ENCODE data around the gene PUSL1.
"Not testable (repeated sequence)": the region's sequence is repeated elsewhere in the genome, so short reads cannot be mapped to it uniquely, and the experiment has no call there.

PUSL1 gene

DNA sequence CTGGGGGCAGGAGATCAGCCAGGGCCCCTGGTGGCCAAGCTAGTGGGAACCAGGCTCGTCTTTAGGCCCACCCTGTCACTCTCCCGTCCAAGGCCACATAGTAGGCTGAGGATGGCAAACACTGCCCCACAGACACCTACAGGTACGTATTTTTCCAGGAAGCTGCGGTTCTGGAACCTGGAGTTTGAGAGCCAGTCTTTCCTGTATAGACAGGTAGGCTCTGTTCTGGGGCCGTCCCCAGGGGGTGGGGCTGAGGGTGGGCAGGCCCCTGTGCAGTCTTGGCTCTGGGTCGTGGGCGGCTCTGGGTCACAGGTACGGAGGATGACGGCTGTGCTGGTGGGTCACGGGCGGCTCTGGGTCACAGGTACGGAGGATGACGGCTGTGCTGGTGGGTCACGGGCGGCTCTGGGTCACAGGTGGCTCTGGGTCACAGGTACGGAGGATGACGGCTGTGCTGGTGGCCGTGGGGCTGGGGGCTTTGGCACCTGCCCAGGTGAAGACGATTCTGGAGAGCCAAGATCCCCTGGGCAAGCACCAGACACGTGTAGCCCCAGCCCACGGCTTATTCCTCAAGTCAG, 2.2 kb downstream of the PUSL1 start:
- DNase-seq = no peak

DNA sequence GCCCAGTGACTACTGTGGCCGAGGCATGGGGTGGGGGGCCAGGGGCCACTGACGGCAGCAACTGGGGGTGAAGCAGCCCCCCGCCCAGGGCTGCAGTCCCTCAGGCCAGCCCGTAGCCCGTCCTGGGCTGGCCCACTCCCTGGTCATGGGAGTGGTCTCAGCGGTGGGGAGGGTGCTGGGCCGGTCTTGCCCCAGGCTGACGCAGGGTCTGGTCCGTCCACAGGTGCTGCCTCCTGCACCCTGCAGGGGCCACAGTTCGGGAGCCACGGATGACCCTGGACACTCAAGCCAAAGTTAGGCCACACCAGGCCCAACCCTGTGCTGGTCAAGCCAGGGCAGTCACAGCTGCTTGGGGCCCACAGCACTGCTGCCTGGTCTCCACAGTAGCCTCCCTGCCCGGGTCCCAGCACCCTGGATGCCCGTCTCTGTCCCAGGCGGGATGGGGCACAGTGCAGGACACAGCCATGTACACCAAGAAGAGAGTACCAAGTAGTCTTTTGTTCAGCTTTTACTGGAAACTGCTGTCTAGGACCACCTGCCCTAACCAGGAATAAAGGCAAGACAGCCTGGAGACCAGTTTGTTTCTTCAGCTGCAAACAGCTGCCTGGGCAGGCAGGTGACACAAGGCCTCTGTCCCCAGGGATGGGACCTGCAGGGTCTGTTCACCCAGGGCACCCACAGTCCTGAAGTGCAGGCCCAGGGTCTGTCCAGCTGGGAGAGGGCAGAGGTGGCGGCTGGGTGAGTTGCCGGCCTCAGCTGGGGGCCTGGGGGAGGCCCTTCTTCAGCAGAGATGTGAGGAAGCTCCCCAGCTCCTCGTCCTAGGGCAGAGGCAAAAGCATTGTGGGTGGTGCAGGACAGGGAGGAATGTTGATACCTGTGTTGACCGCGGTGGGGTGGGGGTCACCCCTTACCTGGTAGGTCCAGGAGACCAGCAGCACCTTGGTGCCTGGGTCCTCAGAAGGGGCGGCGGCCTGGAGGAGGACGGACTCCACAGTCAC, 3.0 kb downstream of the PUSL1 start:
- DNase-seq = no peak

DNA sequence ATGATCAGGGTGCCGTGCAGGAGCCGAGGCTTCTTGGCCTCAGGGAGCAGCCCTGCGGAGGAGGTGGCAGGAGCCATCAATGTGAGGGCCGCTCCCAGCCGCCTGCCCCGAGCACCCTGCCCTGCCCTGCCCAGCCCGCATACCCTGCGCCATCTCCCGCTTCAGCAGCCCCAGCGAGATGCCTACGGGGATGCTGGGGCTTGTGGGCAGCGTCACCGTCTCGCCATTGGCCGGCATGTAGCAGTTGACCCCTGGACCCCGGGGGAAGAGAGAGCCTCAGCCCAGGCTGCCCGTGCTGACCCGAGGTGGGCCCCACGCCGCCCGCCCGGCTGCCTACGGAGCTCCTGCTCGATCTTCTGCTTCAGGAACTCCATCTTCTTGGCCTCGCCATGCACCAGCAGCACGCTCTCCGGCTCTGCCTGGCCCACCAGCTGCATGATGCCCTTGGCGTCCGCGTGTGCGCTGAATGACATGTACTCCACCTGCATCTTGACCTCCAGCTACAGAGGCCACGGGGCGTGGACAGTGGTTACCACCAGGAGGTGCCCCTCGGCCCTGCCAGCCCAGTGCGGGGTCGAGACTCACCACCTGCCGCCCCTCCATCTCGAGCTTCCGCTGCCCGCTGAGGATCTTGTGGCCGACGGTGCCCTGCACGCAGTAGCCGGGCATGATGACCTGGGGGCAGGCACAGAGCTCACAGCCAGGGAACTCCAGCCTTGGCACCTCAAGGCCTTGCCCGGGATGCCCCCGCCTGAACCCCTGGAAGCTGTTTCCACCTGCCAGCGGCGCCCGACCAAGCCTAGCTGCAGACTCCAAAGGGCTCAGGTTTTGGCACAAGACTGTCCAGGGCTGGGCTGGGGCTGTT, 4.3 kb downstream of the PUSL1 start:
- DNase-seq = no peak

DNA sequence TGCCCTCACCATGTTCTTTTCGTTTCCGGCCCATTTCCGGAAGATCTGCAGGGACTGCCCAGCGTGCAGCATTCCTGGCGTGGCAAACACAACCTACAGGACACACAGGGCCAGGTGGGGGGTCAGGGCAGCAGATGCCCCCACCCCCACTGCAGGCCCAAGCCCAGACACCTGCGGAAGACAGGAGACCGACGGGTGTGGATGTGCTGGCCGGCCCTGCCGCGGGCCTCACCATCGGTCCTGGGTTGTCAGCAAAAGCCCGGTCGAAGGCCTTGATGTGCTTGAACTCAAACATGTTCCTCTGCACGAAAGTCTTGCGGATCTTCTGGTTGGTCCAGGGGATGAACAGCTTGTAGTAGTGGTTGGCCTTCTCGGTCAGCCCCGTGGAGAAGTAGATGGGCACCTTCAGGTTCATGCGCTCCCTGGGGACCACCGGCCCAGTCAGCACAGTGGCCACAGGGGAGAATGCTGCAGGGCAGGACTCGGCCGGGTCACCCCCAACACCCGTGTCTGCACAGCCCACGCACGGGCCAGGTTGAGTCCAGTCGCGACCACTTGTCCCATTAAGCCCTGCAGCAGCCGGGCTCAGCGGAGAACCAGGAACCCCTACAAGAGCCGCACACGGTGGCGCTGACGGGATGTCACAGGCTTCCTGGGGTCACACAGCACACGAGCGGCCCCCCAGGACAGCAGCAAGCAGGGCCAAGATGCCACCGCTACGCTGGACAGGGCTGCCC, 5.3 kb downstream of the PUSL1 start:
- no peak for DNase-seq

GRCh38 chr1:1314237-1314586, 5.8 kb downstream of the PUSL1 start:
- DNase-seq = no peak

GRCh38 chr1:1314678-1315335, 6.4 kb downstream of the PUSL1 start:
- DNase-seq = no peak

DNA sequence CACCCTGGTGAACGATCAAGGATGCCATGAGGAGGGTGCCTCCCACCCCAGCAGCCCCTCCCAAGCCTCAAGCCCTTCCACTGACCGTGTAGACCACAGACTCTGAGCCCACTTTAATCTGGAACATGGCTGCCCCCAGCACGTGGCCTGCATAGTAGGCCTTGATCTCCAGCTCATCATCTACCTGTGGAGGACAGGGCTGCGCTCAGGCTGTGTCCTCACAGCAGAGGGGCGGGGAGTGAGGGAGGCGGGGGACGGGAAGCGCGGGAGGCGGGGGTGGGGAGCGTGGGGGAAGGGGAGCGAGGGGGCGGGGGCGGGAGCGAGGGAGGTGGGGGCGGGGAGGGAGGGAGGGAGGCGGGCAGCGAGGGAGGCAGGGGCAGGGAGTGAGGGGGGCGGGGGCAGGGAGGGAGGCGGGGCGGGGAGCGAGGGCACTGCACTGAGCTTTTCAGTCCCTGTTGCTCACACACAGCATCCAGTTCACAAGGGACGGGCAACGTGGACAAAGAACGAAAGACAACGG, 7.1 kb downstream of the PUSL1 start:
- no peak for DNase-seq

DNA sequence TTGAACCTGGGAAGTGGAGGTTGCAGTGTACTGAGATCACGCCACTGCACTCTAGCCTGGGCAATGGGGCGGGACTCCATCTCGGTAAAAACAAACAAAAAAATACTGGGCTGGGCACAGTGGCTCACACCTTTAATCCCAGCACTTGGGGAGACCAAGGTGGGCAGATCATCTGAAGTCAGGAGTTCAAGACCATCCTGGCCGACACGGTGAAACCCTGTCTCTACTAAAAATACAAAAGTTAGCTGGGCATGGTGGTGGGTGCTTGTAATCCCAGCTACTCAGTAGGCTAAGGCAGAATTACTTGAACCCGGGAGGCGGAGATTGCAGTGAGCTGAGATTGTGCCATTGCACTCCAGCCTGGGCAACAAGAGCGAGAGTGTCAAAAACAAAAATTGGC, 7.8 kb downstream of the PUSL1 start:
- DNase-seq = not testable (repeated sequence)

- no peak for DNase-seq
Measured at GRCh38 chr1:1317420-1317819, 9.0 kb downstream of the PUSL1 start.

GRCh38 chr1:1318131-1318652, 9.8 kb downstream of the PUSL1 start:
- DNase-seq = peak; percentile 83

GRCh38 chr1:1318777-1319645, 10.6 kb downstream of the PUSL1 start:
- DNase-seq = no peak

DNA sequence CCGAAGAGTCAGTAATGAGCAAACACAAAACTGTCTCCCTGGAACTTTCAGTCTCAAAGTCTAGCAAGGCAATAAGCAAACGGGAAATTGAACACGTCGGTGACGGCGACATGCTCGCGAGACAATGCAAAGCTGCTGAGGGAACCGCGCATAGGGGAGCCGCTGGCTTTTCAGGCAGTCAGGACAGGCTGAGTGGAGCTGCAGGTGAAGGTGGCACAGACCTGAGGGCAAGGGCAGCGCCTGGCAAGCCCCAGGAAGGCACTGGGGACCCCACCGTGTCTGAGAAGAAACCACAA, 11.2 kb downstream of the PUSL1 start:
- DNase-seq = no peak

GRCh38 chr1:1320666-1321448, 12.5 kb downstream of the PUSL1 start:
- DNase-seq = no peak

DNA sequence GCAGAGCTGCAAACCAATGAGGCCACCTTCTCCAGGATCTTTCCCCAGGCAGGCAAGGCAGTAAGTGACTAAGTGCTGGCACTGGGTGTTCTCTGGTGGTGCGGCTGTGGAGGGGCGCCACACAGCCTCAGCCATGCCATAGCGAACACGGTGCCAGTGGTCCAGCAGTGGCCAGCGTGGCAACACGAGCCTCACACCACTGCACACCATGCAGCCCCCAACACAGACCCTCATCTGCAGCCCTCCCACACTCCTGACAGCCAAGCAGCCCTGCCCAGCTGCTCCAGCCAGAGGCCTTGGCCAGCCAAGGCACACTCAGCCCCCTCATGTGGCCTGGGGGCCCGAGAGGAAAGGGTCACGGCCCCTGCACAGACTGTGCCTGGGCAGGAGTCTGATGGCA, 13.1 kb downstream of the PUSL1 start:
- no peak for DNase-seq

- no peak for DNase-seq
Measured at GRCh38 chr1:1322418-1322817, 14.0 kb downstream of the PUSL1 start.

DNA sequence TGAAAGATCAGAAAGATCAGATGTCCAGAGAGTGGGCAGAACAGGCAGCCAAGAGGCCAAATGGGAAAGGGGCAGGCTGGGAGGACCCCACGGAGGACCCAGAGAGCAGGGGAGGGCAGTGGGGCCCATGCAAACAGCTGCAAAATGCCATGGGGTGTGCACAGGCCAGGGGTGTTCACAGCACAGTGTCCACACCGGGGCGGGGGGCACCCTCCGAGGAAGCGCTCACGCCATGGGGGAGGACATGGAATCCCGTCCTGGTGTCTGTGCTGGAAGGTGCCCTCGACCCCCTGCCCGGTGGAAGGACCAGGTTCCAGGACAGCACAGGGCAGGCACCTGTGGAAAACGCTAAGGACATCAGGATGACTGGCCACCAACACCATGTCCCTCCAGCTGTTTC, 14.6 kb downstream of the PUSL1 start:
- DNase-seq = no peak

GRCh38 chr1:1324084-1324523, 15.7 kb downstream of the PUSL1 start:
- DNase-seq = no peak

GRCh38 chr1:1324524-1325287, 16.3 kb downstream of the PUSL1 start, which contains the start of the genes CPTP and INTS11:
CPTP (plus strand) TSS chr1:1324802; CDS start chr1:1326911, 2,109 bp downstream.
INTS11 (minus strand) TSS chr1:1324660; CDS start chr1:1324608, 52 bp downstream.
- peak; percentile 92 for DNase-seq
